HG03571 (cell line): ENCODE data around the gene ARHGAP26.

ENCODE experiments used
- ATAC-seq: cut with Tn5 transposase; IDR thresholded peaks from one replicate; pipeline ENCODE4 v1.9.1; 2021; ENCODE audit not compliant: unreplicated experiment

ARHGAP26 gene

GRCh38 chr5:142845954-142846398 is 75.8 kb downstream of the ARHGAP26 start:
- no peak for ATAC-seq

- ATAC-seq: no peak
These were observed 76.2 kb downstream of the ARHGAP26 start for GRCh38 chr5:142846406-142846805.

GRCh38 chr5:142847898-142848790 is 78.0 kb downstream of the ARHGAP26 start:
- no peak for ATAC-seq

DNA sequence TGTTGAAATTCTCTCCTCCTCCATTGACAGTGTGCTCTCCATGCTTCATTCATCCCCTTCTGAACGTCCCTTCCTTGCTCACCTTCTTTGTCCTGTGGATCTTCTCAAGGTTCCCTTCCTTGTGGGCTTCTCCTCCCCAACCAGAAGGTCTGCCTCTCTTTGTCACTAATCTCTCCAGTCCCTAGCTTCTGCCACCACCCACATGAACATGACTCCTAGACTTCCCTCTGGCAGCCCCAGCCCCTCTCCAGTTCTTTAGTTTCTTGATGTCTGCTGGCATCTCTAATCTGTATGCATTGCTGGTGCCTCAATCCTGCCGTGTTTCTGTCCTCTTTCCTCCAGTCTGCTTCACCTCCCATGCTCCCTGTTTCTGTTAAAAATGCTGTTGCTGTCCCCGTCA is 79.3 kb downstream of the ARHGAP26 start:
- ATAC-seq: no peak

DNA sequence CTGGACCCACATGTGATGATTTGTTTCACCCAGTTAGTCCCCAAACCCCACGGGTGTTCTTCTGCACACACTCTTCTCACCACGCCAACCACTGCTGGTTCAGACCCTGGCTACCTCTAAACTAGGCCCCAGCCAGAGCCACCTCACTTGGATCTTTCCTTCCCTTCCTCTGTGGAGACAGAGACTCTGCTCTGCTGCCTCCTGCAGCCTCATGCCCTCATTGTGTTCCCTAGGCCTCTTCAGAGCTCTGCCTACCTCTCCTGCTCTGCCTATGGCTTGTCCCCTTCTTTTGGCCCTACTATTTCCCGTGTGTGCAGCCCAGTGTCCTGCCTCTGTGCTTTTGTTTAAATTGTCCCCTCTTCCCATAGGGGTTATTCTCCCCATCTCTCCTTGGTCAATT is 79.7 kb downstream of the ARHGAP26 start:
- ATAC-seq: no peak

DNA sequence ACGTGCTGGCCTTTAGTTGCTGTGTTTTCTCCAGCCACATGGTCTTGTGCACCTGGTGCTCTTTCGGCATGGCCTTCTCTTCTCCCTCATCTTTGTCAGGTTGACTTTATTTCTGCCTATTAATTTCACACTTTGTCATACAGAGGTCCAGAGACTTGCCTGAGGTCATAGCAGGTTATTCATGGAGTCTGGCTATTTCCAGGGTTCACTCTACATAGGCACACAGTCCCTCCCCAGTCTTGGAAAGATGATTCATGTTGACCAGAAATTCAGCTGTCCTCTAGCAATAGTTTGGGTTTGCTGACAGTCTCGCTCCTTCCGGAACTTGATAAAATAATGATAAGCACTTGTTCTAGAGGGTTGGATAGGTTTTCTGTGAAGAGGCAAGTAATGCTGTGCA is 81.6 kb downstream of the ARHGAP26 start:
- no peak for ATAC-seq

DNA sequence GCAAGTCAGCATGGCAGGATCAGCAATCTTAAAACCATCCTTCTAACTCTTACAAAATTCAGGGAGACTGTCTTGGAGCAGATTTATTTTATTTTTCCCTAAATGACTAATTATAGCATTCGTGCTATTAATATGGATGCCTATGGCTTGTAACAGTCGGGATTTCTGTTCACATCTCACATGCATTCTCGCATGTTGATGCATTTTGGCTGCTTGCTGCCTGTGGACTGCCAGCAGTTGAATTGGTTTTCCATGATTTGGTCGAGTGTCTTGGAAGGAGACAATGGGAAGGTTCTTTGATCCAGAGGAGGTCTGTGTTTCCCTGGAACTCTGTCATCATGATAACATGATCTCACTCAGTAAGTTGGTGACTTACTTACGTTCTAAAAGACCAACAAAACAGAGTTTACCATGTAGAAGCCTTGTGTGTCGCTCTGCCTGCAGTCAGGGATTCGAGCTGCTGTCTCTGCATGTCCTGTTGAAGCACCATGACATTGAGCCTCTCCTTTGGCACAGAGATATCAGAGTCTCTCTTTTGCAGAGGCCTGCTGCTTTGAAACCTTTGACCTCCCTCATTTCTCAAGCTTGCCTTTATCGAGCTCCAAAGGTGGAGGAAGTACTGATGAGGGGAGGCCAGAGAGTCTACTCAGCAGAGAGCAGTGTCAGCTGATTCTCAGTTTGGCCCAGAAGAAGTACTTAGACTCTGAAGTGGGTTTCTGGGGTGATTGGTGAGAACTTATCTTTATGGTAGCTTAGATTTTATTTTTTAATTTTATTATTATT is 82.4 kb downstream of the ARHGAP26 start:
- ATAC-seq: no peak

GRCh38 chr5:142853682-142854081 is 83.5 kb downstream of the ARHGAP26 start:
- no peak for ATAC-seq

- no peak for ATAC-seq
These were observed 86.1 kb downstream of the ARHGAP26 start for GRCh38 chr5:142856269-142856782.

DNA sequence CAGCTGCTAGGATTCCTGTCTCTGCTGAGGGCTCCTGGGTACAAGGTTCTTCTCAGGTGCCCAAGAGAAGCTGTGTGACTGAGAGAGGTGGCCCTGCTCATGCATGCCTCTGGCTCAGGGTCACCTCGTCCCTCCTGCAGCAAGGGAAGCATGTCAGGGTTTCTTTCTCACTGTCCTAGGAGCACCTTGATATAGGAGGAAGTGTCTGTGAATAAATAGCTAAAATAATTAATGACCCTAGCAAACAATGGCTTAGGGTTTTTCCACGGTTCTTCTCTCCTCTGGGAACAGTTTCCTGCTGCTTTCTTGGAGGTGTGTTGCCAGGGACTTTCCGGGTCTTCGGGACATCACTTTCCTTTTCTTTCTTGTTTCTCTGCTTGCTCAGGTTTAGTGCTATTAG is 87.2 kb downstream of the ARHGAP26 start:
- ATAC-seq: no peak

DNA sequence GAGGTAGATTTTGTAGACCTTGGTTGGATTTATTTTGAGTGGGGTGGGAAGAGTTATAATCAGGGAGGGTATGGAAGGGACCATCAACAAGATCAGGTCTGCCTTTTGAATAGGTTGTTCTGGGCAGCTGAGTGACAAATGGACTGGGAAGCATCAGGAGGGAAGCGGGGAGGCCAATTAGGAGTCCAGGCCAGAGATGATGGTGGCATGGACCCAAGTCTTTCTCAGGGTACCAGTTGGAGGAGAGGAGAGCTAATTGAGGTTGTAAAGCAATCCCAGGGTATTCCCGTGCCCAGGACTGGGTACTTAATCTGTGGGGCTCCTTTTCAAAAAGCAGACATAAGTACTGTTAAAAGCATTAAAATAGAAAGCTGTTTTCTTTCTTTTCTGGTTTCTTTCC is 88.9 kb downstream of the ARHGAP26 start:
- no peak for ATAC-seq

GRCh38 chr5:142860270-142860669 is 90.1 kb downstream of the ARHGAP26 start:
- no peak for ATAC-seq

DNA sequence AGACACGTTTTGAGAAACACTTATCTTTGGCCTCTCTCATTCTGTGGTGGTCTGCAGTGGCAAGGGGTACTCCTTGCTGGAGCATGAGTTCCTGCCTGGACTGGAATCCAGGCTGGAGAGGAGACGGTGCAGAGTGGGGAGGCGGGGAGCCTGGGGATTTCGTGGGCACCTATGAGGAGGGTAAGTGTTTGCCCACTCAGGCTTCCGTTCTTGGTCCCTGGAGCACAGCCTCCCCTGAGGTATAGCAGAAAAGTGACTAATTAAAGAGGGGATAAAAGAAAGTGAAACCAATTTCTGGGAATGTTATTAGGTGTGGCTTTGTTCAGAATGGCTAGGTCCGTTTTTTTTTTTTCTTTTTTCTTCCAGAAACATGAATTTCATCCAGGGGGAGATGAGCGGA is 90.8 kb downstream of the ARHGAP26 start:
- no peak for ATAC-seq

GRCh38 chr5:142862594-142862993 is 92.4 kb downstream of the ARHGAP26 start:
- ATAC-seq: no peak

DNA sequence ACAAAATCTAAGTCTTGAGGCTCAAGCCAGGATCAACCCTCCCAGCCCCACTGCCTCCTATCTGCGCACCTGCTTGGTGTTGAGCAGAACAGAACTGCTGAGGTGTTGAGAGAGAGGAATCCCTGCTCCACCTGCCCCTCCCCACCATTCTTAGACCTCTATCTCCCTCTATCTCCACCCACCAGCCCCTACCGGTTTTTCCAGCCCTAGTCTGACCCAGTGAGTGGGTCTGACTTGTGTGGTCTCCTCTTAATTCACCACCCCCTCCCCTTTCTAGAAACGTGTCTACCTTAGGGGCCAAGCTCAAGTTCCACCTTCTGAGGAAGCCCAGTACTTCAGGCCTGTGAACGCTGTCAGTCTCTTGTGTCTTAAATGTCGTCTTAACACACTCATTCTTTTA is 93.7 kb downstream of the ARHGAP26 start:
- no peak for ATAC-seq

DNA sequence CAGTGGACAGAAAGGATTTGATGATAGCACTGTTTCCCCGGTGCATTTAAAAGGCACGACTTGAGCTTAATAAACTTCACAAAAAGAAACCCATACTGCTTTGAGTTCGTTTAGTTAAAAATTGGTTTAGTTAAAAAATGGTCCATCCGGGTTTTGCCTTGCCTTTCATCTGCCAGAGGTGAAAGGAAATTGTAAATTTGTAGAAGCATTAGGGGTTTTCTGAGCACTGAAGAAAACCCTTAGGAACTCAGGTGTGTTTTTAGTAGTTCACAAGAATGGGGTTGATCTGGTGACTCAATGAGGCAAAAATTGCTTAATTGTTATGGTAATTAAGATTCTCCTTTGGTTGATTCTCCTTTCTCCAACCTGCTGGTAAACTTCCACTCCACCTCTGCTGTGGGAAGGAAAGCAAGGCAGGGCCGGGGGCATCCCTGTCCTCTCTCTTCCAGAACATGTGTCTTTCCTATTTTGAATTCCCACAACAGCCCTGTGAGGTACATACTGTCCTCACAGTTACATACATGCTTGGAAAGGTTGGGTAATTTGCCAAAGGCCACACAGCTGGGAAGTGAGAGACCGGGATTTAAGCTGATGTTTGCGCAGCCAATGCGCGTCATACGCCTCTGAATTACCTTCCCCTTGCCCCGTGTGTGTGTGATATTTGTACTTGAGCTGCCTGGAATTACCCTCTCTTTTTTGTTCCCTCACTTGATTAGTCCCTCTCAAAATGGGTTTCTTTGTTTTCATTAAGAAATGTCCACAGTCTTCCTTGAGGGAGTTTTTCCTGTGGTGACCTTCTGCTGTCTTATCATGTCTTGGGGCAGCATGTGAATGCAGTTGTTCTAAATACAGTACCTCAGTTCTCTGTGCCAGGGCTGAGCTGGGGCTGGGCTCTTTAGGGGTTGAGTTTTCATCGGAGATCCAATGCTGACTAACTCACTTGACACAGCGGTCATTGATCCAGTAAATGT is 94.4 kb downstream of the ARHGAP26 start:
- no peak for ATAC-seq

GRCh38 chr5:142865631-142866030 is 95.5 kb downstream of the ARHGAP26 start:
- ATAC-seq: no peak

DNA sequence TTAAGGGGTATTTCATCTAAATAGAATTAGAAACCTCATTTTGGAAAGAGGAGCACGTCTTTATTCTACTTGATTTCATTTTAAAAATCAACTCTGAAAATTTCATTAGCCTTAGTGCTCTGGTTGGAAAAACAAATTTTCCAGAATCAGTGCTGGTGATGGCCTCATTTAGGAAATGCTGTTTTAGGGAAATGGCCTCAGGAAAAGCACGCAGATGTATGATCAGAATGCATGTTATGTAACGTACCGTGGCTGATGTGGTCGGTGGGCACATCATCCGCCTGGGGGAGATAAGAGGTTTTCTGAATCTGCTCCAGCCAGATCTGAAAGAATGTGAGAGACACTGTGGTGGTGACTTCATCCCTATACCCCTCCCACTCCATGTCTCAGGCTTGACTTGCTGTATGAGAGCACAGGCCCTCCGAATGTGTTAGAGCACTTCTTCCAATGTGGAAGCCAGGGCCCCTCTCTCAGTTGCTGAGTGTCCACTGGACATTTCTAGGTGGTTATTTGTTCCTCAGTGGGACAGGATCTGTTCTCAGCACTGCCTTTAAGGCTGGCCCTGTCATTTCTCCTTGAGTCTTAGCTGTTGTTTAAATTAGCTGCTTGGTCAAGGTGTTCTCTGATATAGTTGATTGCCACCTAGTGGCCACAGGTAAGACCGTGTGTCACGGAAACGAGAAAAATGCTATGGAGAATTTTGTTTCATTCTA is 96.5 kb downstream of the ARHGAP26 start:
- peak; percentile 66 for ATAC-seq

- no peak for ATAC-seq
These were observed 99.7 kb downstream of the ARHGAP26 start for GRCh38 chr5:142869886-142870285.
